K562 (cell line): ENCODE data around the gene ZFTA. TPM values are rescaled to one million over a fixed set of nuclear protein-coding genes. Genes with fewer than 3 reads are reported as not detected.

Source experiments
- ASH1L ChIP-seq: fragments of 450-650 bp; IDR thresholded peaks from 2 replicates; pipeline ENCODE4 v1.6.1; 2018; ENCODE audit warnings: borderline replicate concordance, mild to moderate bottlenecking, low read depth; ENCODE audit not compliant: partially characterized antibody
- BACH1 ChIP-seq: fragments of 200-800 bp; sonication (Bioruptor generic); IDR thresholded peaks from 2 replicates; pipeline ENCODE4 v1.6.1; 2016; ENCODE audit warnings: missing genetic modification characterization, missing compliant biosample characterization
- CEBPB ChIP-seq: fragments of 450-650 bp; IDR thresholded peaks from 2 replicates; pipeline ENCODE4 v1.6.1; 2016; ENCODE audit warnings: missing genetic modification characterization, missing compliant biosample characterization
- CHD1 ChIP-seq: fragments of 200-600 bp; sonication (generic); IDR thresholded peaks from one replicate; pipeline ENCODE4 v1.6.1; 2012; ENCODE audit warnings: mild to moderate bottlenecking, moderate library complexity, low read length, inconsistent platforms
- GABPB2 ChIP-seq: fragments of 250-450 bp; sonication (Bioruptor Pico); conservative IDR thresholded peaks from 2 replicates; pipeline ENCODE4 v1.5.1; 2021; ENCODE audit warnings: mild to moderate bottlenecking
- JUND ChIP-seq, 2 experiments: IDR thresholded peaks; 2 replicates in 1 of 2; 3 replicates in 1 of 2; pipeline ENCODE4 v1.6.1; 2011; ENCODE audit warnings: borderline replicate concordance in 2 of 2, low read depth in 2 of 2, low read length in 2 of 2, improper control_type of control experiment in 1 of 2, missing biosample characterization in 1 of 2, missing genetic modification characterization in 1 of 2, missing genetic modification reagents in 1 of 2
- MAFK ChIP-seq: IDR thresholded peaks from 2 replicates; pipeline ENCODE4 v1.6.1; 2011; ENCODE audit warnings: low read length, improper control_type of control experiment
- PHF20 ChIP-seq: fragments of 450-650 bp; IDR thresholded peaks from 2 replicates; pipeline ENCODE4 v1.6.1; 2018; ENCODE audit not compliant: partially characterized antibody
- POLR2AphosphoS5 ChIP-seq: IDR thresholded peaks from 2 replicates; pipeline ENCODE4 v1.6.1; 2011; ENCODE audit warnings: mild to moderate bottlenecking, low read depth, low read length, moderate library complexity; ENCODE audit not compliant: control insufficient read depth, insufficient read depth
- RBM25 ChIP-seq: fragments of 200-400 bp; formaldehyde crosslinking; IDR thresholded peaks from 2 replicates; pipeline ENCODE4 v1.6.1; 2018; ENCODE audit warnings: low read length, low read depth, moderate library complexity; ENCODE audit not compliant: severe bottlenecking
- SAP30 ChIP-seq: fragments of 200-600 bp; sonication (generic); IDR thresholded peaks from 2 replicates; pipeline ENCODE4 v1.6.1; 2012; ENCODE audit warnings: borderline replicate concordance, low read depth, mild to moderate bottlenecking, moderate library complexity, low read length, control low read depth, inconsistent platforms; ENCODE audit not compliant: insufficient read depth, poor library complexity, severe bottlenecking
- SMARCE1 ChIP-seq: fragments of 450-650 bp; IDR thresholded peaks from 2 replicates; pipeline ENCODE4 v1.7.1; 2016; ENCODE audit warnings: mild to moderate bottlenecking
- TEAD1 ChIP-seq, 2 experiments: fragments of 450-650 bp in 1 of 2; sonication (generic) in 1 of 2; formaldehyde crosslinking; IDR thresholded peaks; 2 replicates each; pipeline versions ENCODE4 v1.4.0 to v1.8.0; 2020 to 2022; ENCODE audit warnings: mild to moderate bottlenecking in 2 of 2, missing genetic modification reagents in 1 of 2
- ZBTB9 ChIP-seq: fragments of 450-650 bp; formaldehyde crosslinking; IDR thresholded peaks from 2 replicates; pipeline ENCODE4 v1.4.0; 2020; ENCODE audit warnings: mild to moderate bottlenecking, moderate library complexity
- ZNF347 ChIP-seq: fragments of 450-650 bp; formaldehyde crosslinking; IDR thresholded peaks from 2 replicates; pipeline ENCODE4 v1.4.0; 2020; ENCODE audit warnings: low read depth, mild to moderate bottlenecking, moderate library complexity
- ZNF699 ChIP-seq: fragments of 250-450 bp; sonication (Bioruptor Pico); IDR thresholded peaks from 2 replicates; pipeline ENCODE4 v1.8.0; 2021; ENCODE audit warnings: mild to moderate bottlenecking, moderate library complexity; ENCODE audit not compliant: insufficient replicate concordance
- ZNF740 ChIP-seq, 3 experiments: fragments of 200-800 bp in 1 of 3; sonication (Bioruptor generic) in 1 of 3; sonication (generic) in 1 of 3; formaldehyde crosslinking in 1 of 3; IDR thresholded peaks; 2 replicates each; pipeline versions ENCODE4 v1.6.1 to v1.8.0; 2016 to 2022; ENCODE audit warnings: mild to moderate bottlenecking in 2 of 3, missing compliant biosample characterization in 2 of 3, missing genetic modification characterization in 2 of 3, missing genetic modification reagents in 1 of 3
- polyA plus RNA-seq, 8 experiments: library from polyadenylated mRNA; depleted of rRNA in 4 of 8; stranded (reverse) in 5 of 8; unstranded in 3 of 8; fragments of >200 nt; fragmentation: Nextera tagmentation in 2 of 8; fragmentation: Illumina TruSeq in 1 of 8; extraction: Ambion mirVana in 2 of 8; extraction: Trizol in 1 of 8; gene quantifications; 2 replicates each; pipeline versions ENCODE4 v1.2.1 to v1.2.3, GENCODE V29; 2011 to 2014; ENCODE audit warnings: inconsistent platforms in 1 of 8, missing spikeins in 1 of 8
- total RNA-seq, 7 experiments: library from RNA; depleted of rRNA in 6 of 7; stranded (reverse); fragments of >200 nt in 6 of 7; fragmentation: Illumina TruSeq in 2 of 7; extraction: Trizol in 2 of 7; gene quantifications; 2 replicates each; pipeline versions ENCODE4 v1.2.1 to v1.2.3, GENCODE V29; 2011 to 2021; ENCODE audit warnings: low replicate concordance in 1 of 7
- TF ChIP-seq, protein P1 (sequence below): IDR thresholded peaks from 3 replicates; pipeline ENCODE4 v1.6.1; 2011; ENCODE audit warnings: borderline replicate concordance, mild to moderate bottlenecking, moderate library complexity; ENCODE audit not compliant: insufficient read length; ENCODE audit errors: extremely low read depth

Gene ZFTA
- total and polyA plus RNA-seq, 9 of the 15 experiments (the other 6 are each of a cell fraction or from before 2014, with no cell fraction given) = 0.45 to 12.3 (median 2.9) TPM

- TF ChIP-seq GABPB2 = no peak
- no peak for TF ChIP-seq ZNF347 (CRISPR knock-in tag)
- TF ChIP-seq SMARCE1 = no peak
- peak; percentile 83 for TF ChIP-seq CHD1
- TF ChIP-seq JUND (IDR thresholded peaks at IDR 0.05; ENCODE audit: borderline replicate concordance, low read depth, low read length) = no peak
- no peak for TF ChIP-seq JUND (tag; IDR thresholded peaks at IDR 0.05; ENCODE audit: borderline replicate concordance, low read depth, low read length)
- peak; percentile 29 for TF ChIP-seq PHF20
- TF ChIP-seq ZNF699 (CRISPR knock-in tag) = no peak
- TF ChIP-seq, protein P1, sequence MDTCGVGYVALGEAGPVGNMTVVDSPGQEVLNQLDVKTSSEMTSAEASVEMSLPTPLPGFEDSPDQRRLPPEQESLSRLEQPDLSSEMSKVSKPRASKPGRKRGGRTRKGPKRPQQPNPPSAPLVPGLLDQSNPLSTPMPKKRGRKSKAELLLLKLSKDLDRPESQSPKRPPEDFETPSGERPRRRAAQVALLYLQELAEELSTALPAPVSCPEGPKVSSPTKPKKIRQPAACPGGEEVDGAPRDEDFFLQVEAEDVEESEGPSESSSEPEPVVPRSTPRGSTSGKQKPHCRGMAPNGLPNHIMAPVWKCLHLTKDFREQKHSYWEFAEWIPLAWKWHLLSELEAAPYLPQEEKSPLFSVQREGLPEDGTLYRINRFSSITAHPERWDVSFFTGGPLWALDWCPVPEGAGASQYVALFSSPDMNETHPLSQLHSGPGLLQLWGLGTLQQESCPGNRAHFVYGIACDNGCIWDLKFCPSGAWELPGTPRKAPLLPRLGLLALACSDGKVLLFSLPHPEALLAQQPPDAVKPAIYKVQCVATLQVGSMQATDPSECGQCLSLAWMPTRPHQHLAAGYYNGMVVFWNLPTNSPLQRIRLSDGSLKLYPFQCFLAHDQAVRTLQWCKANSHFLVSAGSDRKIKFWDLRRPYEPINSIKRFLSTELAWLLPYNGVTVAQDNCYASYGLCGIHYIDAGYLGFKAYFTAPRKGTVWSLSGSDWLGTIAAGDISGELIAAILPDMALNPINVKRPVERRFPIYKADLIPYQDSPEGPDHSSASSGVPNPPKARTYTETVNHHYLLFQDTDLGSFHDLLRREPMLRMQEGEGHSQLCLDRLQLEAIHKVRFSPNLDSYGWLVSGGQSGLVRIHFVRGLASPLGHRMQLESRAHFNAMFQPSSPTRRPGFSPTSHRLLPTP = no peak
- no peak for TF ChIP-seq CEBPB (tag)
- TF ChIP-seq RBM25 = no peak
- TF ChIP-seq TEAD1 (CRISPR knock-in tag; IDR thresholded peaks at IDR 0.05) = peak in 1 of 2 experiments; percentile 73; a peak in 1 of 4 replicates
- TF ChIP-seq POLR2AphosphoS5 = 0 out of 2 replicates have a peak, but pooled peaks have one; percentile 3
- TF ChIP-seq MAFK = no peak
- peak; percentile 72 for TF ChIP-seq SAP30
- no peak for TF ChIP-seq ZBTB9 (CRISPR knock-in tag)
- no peak for TF ChIP-seq ASH1L
- TF ChIP-seq ZNF740 (CRISPR knock-in tag; IDR thresholded peaks at IDR 0.05) = no peak
- no peak for TF ChIP-seq ZNF740 (tag; IDR thresholded peaks at IDR 0.05)
- no peak for TF ChIP-seq BACH1 (tag)
These were observed 45.2 kb upstream of the ZFTA start (continued) for GRCh38 chr11:63813563-63814382.
